Adrenal gland (tissue), 12 donors: ENCODE data around the gene BRD4. TPM values are rescaled to one million over a fixed set of nuclear protein-coding genes. Genes with fewer than 3 reads are reported as not detected.
A peak's percentile ranks its signal among the peaks of the same experiment; 100 is the strongest.

Source experiments
- DNase-seq, 7 donors: peaks; one replicate each; pipeline ENCODE4 v3.0.0-alpha.2; 2019 to 2020
- H3K27ac ChIP-seq, 5 donors: fragments of 200-600 bp; sonication (generic) in 4 of 5; 1 replicate in 3 of 5; 2 replicates in 2 of 5; pipeline versions ENCODE4 v1.5.1 to v1.8.0; 2016 to 2020; ENCODE audit warnings: mild to moderate bottlenecking in 1 of 5
- H3K27me3 ChIP-seq: fragments of 200-600 bp; 2 replicates; pipeline ENCODE4 v1.8.0; 2021
- H3K36me3 ChIP-seq, 2 donors: fragments of 200-600 bp; replicated peaks in 1 of 2; 1 replicate in 1 of 2; 2 replicates in 1 of 2; pipeline versions ENCODE4 v1.5.1 to v1.8.0; 2018 to 2022
- H3K4me1 ChIP-seq, 2 donors: fragments of 200-600 bp; replicated peaks in 1 of 2; 1 replicate in 1 of 2; 2 replicates in 1 of 2; pipeline versions ENCODE4 v1.5.1 to v1.8.0; 2018 to 2021
- H3K4me3 ChIP-seq, 4 donors: fragments of 200-600 bp; sonication (generic) in 3 of 4; one replicate each; pipeline ENCODE4 v1.5.1; 2016 to 2018
- H3K9me3 ChIP-seq, 3 donors: fragments of 200-600 bp; sonication (generic) in 1 of 3; replicated peaks in 1 of 3; 1 replicate in 2 of 3; 2 replicates in 1 of 3; pipeline versions ENCODE4 v1.5.1 to v1.8.0; 2016 to 2021
- POLR2A ChIP-seq, 2 donors: fragments of 450-650 bp; IDR thresholded peaks; one replicate each; pipeline ENCODE4 v1.6.1; 2017; ENCODE audit warnings: antibody characterized with exemption in 2 of 2, mild to moderate bottlenecking in 2 of 2, moderate library complexity in 1 of 2
- WGBS, 4 donors: extraction: QIAGEN DNeasy Blood & Tissue Kit in 2 of 4; methylation state at CpG; one replicate each; pipeline versions ENCODE4 v1.1.5 to v1.1.7; 2013 to 2017; 5-methylcytosine and 5-hydroxymethylcytosine counted together
- intact Hi-C, 2 donors: fragments of 100-400 bp; cut with DNase I; formaldehyde crosslinking; loops; one replicate each; pipeline versions ENCODE4 v1.14.1 to v1.15.0; 2022 to 2023
- polyA plus RNA-seq, 3 donors: library from polyadenylated mRNA; stranded (reverse); fragments of 200-250 nt in 2 of 3; fragments of 350-450 nt in 1 of 3; fragmentation: Illumina TruSeq in 1 of 3; extraction: RNeasy Lipid Tissue Mini Kit (QIAGEN cat#74804) in 1 of 3; gene quantifications; one replicate each; pipeline ENCODE4 v1.2.3, GENCODE V29; 2013 to 2014
- total RNA-seq, 9 donors: library from RNA; depleted of rRNA in 4 of 9; stranded (reverse); fragments of >200 nt in 4 of 9; fragments of 120-200 nt in 1 of 9; fragmentation: NEBNext Ultra II Directional in 1 of 9; extraction: Animal tissue kit (Norgen Biotek cat#: 25700) in 1 of 9; gene quantifications; one replicate each; pipeline versions ENCODE4 v1.1.0 to v1.2.4, GENCODE V29; 2013 to 2023
- TF ChIP-seq, protein P1 (sequence below), 6 experiments: fragments of 450-650 bp in 4 of 6; fragments of 200-600 bp in 2 of 6; sonication (generic) in 1 of 6; IDR thresholded peaks; 1 replicate in 5 of 6; 2 replicates in 1 of 6; pipeline versions ENCODE4 v1.5.1 to v1.8.0; 2016 to 2021; ENCODE audit warnings: antibody characterized with exemption in 6 of 6, mild to moderate bottlenecking in 2 of 6, moderate library complexity in 1 of 6
- donor health status: healthy with polysubstance abuse.
- donor health status: Bipolar disorder and iron deficiency.
- donor health status: DM: yes; HTN: yes; CAD: no.
- donor health status: DM: no; HTN: no; CAD: no.
- donor health status: DM: no; HTN: no; CAD: no.
- donor health status: DM: yes; HTN: yes; CAD: no.

BRD4 gene
- total and polyA plus RNA-seq, 12 donors = 10.1 to 109 (median 34.9) TPM

DNA sequence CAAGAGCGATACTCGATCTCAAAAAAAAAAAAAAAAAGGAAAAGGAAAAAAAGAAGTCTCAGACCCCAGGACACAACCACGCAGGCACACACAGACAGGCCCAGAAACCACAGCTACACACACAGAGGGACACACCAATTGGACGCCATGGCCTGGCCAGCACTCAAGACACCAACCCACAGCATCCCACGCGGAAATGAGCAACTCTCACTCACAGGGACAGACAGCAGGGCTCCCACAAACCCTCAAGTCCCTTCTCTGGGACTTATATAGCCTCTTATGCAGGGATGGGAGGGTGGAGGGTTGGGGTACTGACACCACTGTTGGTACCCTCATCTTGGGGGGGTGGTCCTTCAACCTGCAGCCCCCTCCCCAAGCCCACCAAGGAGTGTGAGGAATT lies 137.4 kb downstream of the BRD4 start:
- Histone ChIP-seq H3K4me1 (no peaks in the 10 kb centered on the region), H3K27ac (peak overlapping the region in 1 of 5 donors; percentile 61), H3K9me3 (no peaks in the 10 kb centered on the region), H3K36me3 (no peaks in the 10 kb centered on the region), H3K4me3 (peak overlapping the region in 1 of 4 donors; percentile 45), H3K27me3 (peaks cover 30% of the 10 kb centered on the region)
- DNase-seq = peak in 1 of 7 donors; percentile 14
- TF ChIP-seq POLR2A (IDR thresholded peaks at IDR 0.05) = no peak
- TF ChIP-seq, protein P1, sequence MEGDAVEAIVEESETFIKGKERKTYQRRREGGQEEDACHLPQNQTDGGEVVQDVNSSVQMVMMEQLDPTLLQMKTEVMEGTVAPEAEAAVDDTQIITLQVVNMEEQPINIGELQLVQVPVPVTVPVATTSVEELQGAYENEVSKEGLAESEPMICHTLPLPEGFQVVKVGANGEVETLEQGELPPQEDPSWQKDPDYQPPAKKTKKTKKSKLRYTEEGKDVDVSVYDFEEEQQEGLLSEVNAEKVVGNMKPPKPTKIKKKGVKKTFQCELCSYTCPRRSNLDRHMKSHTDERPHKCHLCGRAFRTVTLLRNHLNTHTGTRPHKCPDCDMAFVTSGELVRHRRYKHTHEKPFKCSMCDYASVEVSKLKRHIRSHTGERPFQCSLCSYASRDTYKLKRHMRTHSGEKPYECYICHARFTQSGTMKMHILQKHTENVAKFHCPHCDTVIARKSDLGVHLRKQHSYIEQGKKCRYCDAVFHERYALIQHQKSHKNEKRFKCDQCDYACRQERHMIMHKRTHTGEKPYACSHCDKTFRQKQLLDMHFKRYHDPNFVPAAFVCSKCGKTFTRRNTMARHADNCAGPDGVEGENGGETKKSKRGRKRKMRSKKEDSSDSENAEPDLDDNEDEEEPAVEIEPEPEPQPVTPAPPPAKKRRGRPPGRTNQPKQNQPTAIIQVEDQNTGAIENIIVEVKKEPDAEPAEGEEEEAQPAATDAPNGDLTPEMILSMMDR (IDR thresholded peaks at IDR 0.05) = no peak
- intact Hi-C loops = no loop called here
- 40 to 62% (median 51%) methylated on average over 6 of the region's 6 CpGs for WGBS, 4 donors

- TF ChIP-seq POLR2A (IDR thresholded peaks at IDR 0.05) = no peak
- TF ChIP-seq, protein P1 (IDR thresholded peaks at IDR 0.05) = no peak
- H3K27ac ChIP-seq = no peak overlapping the region
- no peak for DNase-seq
- H3K36me3 ChIP-seq = no peaks in the 10 kb centered on the region
- H3K9me3 ChIP-seq = no peaks in the 10 kb centered on the region
- no peak overlapping the region for H3K4me3 ChIP-seq
- H3K27me3 ChIP-seq = peaks cover 19% of the 10 kb centered on the region
- intact Hi-C loops = no loop called here
- H3K4me1 ChIP-seq = no peaks in the 10 kb centered on the region
- WGBS, 4 donors = 91 to 100% (median 94%) methylated on average over 1 to 18 of the region's 18 CpGs
Observed at GRCh38 chr19:15191982-15192381, 140.4 kb downstream of the BRD4 start.

DNA sequence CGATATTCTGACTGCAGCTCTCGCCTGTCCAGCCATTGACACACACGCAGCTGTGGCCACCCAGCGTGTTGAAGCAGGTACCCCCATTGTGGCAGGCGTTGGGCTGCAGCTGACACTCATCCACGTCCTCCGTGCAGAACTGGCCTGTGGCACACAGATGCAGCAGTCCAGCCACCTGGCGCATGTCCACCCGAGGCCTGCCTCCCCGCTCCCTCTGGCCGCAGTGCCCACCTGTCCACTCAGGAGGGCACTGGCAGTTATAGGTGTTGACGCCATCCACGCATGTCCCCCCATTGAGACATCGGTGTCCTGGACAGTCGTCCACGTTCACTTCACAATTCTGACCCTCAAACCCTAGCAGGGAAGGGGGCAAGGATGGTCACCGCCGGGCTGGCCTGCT lies 140.8 kb downstream of the BRD4 start:
- no peak for DNase-seq
- Histone ChIP-seq H3K27ac (no peak overlapping the region), H3K4me1 (no peaks in the 10 kb centered on the region), H3K27me3 (peaks cover 14% of the 10 kb centered on the region), H3K4me3 (no peak overlapping the region), H3K9me3 (no peaks in the 10 kb centered on the region), H3K36me3 (no peaks in the 10 kb centered on the region)
- 87 to 92% (median 90%) methylated on average over 7 to 18 of the region's 18 CpGs for WGBS, 4 donors
- intact Hi-C loops = no loop called here
- TF ChIP-seq, protein P1 (IDR thresholded peaks at IDR 0.05) = no peak
- TF ChIP-seq POLR2A (IDR thresholded peaks at IDR 0.05) = no peak

DNA sequence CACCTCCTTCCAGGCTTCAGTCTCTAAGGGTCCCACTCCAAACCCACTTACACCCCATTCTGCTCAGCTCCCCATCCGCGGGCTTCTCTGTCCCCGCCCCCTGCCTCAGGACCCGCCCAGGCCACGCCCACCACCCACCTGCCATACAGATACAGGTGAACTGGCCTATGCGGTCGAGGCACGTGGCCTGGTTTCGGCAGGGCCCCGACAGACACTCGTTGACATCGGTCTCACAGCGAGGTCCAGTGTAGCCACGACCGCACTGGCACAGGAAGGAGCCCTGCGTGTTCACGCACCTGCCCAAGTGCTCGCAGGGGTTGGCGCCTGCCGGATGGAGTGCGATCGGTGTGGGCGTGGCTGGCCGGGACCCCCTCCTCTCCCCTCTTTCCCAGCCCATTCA lies 143.5 kb downstream of the BRD4 start:
- WGBS, 4 donors = 66 to 90% (median 81%) methylated on average over 6 to 24 of the region's 24 CpGs
- Histone ChIP-seq H3K36me3 (no peaks in the 10 kb centered on the region), H3K4me1 (no peaks in the 10 kb centered on the region), H3K9me3 (no peaks in the 10 kb centered on the region), H3K27me3 (no peaks in the 10 kb centered on the region), H3K27ac (no peak overlapping the region), H3K4me3 (no peak overlapping the region)
- intact Hi-C loops = no loop called here
- DNase-seq = no peak
- no peak for TF ChIP-seq POLR2A (IDR thresholded peaks at IDR 0.05)
- TF ChIP-seq, protein P1 (IDR thresholded peaks at IDR 0.05) = no peak
